Stimulated activated CD4-positive, alpha-beta T cell treated with anti-CD3 and anti-CD28 coated beads, Interleukin-2, amount 100 ng/mL, for 24 hours (primary cell): Measurements from ENCODE around the gene AATF.

Experiments
- DNase-seq, 2 donors: peaks; one replicate each; pipeline ENCODE4 v3.0.0-alpha.2; 2020

The AATF gene

DNA sequence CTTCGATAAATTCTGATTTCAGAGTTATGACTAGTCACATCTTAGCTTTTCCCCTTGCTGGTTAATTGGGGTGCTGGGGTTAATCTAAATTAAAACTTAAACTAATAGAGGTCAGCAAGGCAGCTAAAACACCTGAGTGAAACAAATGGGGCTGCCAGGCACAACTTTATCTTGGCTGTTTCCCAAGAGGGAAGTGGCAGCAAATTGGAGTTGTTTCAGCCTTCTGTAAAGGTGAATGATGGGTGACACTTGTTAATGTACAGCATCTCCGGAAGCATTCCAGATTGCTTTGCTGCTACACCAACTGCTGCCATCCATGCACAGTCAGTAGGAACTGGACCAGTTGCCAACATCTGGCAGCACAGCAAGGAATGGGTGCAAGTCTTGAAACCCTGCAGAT lies 43.9 kb downstream of the AATF start:
- DNase-seq, result no peak

DNA sequence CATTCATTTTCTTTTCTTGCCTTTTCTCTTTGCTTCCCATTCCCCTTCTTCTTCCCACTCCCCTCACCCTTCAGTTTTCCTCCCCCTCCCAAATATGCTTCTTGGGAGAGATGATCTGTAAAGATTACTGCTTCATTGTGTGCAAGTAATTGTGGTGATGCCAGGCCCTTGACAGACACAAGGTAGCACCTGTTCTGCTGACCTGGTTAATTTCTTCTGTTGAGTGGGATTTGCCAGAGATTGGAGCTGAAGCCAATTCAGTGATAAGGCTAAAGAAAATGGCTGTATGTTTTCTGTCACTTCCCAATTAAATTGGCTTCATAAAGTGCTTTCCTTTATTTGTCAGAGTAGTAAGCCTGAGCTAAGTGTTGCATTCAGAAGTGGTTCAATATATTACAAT lies 44.5 kb downstream of the AATF start:
- DNase-seq, result no peak

DNA sequence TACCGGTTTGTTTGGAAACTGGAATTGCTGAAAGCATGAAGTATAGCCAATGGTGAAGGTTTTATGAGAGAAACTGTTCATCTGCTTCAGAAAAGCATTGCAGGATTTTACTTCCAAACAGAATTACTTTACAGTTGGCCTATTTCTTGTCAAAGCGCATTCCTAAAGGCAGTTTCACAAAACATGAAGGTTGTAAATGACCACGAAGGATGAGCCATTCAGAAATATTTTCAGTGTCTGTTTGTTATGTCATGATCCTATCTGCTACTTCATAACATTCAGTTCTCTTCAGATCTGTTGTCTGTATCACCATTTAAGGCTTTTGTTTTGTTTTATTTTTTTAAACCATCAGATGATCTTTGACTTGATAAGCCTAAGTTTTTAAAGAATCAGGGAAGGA lies 45.7 kb downstream of the AATF start:
- no peak for DNase-seq

DNA sequence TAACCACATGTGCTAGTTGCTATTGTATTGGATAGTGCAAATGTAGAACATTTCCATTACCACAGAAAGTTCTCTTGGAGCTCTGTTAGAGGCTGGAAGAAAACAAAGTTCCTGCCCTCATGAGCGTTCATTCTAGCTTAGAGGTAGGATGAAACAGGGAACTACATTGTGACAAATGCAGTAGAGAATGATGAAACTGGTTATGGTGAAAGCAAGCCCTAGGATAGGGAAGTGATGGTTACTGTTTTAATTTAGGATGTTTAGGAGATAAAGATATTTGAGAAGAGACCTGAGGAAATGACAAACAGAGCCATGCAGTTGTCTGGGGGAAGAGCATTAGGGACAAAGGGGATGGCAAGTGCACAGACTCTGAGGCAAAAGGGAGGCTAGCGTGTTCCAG lies 50.7 kb downstream of the AATF start:
- no peak for DNase-seq

DNA sequence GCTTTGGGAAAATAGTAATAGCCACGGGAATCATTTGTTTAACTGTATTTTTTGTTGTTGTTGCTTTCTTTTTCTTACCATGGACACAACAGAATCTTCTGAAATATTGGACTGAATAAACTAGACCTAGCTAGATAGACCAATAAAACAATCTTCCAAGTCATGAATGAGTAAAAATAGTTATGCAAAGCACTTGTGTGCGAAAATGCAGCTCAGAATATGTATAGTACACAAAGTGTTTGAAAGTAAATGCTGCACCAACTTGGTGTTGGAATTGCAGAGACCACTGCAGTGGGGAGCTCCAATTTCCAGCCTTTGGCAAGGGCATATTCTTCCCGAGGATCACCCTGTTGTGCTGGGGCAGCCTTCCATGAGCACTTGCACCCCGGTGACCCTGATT lies 68.0 kb downstream of the AATF start:
- DNase-seq, result no peak

DNA sequence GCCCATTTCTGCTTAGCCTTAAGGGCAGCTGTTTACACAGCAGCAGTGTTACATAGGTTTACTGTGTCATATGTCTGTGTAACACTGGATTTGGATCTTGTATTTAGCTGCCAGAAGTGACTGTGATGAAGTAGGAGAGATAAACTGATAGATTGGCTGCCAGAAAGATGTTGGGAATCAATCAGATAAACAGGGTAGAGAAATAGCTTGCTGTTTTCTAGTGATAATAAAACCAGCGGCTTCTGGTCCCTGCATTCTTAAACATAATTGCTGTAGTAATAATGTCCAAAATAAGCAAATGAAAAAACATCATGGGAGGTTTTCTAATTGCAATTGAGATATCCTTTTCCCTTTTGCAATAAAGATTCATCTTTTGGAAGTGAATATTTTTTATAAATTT lies 68.7 kb downstream of the AATF start:
- DNase-seq, result no peak

DNA sequence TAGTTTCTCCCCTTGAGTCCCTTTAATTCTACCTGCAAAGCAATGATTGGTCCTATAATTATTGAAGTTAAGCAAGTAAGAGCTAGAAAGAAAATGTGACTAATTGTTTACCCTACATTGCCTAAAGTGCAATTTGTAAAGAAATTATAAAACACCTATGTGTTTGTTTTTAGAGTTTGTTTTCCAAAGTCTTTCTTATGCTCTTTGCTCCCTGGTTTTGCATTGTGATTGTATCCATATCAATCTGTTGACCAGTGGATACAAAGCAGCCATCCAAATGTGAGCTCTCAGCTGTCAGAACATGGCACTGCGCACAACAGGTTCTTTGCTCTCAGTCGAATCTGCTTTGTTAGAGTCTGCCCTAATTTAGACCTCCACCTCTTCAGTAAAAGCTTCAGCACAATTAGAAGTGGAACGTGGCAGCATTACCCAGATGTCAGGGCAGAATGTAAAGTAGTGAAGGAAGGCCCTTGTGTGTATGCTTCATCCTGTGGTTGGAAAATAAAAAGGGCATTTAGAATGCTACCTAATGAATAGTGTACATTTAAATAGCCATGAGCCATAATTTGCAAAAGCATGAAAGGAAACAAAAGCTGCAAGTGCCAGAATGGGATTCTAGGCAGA lies 70.5 kb downstream of the AATF start:
- no peak for DNase-seq

DNA sequence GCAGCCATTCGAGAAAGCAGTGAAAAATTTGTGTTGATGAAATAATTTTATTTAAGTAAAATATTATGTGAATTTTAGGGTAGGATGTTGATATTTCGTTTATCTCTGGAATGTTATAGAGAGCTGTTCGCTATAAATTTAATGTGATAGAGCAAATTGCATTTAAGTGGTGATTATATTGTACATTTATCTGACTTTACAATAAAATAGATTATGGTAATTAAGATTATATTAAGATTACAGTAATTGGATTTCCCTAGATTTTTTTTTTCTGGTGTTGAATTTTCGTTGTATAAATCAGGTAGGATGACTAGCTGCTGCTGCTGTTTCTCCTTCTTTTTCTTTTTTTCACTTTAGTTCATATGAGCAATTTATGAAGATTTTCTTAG lies 71.0 kb downstream of the AATF start:
- no peak for DNase-seq

DNA sequence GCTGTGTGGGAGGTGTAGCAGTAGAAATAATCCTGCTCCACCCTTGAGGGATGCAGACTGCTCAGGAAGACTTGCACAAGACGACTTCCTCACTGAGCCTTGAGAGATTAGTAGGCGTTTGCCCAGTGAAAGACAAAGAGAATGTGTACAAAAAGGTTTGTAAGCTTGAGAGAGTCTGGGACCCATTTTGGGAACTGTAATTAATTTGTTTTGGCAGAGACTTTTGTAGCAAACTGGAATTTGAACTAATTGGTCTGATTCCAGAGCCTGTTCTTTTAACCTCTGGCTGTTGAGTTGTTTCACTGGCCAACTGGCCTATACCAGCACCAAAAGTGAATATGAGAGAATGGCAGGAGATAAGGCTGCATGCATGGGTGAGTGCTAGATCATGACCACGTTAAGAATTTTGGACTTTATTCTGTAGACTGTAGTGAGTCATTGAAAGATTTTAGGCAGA lies 75.5 kb downstream of the AATF start:
- DNase-seq, result no peak

DNA sequence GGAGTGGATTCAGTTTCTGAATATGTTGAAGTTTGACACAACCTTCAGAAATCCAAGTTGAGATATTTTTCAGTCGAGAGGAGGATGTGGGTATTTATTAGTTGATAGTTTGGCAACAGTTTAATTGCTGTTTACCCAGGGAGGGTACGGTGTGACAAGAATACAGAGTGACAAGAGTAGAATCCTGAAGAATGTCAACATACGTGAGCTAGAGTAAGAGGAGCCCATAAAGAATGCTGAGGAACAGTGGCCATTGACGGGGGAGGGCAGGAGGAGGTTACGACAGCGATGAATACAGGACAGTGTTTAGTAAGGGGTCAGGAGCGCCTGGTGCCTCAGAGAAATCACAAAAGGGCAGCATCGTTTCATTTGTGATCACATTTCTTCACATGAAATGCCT lies 76.5 kb downstream of the AATF start:
- DNase-seq, result no peak

DNA sequence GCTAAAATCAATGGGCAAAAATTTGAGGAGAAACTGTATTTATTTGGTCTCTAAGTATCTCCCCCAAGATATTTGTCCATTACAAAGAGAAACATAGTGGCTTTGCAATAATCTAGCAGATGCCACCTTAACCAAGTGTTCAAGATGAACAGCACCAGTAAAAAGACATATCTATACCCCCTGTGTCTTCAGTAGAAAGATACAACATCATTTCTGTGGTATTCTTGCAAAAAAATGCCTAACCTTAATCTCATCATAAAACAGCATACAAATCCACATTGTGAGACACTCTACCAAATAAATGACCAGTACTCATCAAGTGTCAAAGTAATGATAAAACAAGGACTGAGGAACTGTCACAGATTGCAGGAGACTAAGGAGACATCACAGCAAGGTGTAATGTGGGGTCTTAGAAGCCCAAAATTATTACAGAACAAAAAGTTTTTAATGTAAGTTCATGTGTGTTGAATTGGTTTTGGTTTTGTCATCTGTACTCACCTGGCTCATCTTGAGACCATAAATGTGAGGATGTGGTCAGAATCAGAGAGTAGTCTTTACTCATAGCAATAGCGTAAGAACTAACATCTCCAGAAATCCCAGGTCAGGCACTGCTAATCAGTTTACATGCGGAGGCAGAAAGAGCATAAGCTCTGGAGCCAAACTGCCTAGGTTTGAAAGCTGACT lies 77.2 kb downstream of the AATF start:
- no peak for DNase-seq

DNA sequence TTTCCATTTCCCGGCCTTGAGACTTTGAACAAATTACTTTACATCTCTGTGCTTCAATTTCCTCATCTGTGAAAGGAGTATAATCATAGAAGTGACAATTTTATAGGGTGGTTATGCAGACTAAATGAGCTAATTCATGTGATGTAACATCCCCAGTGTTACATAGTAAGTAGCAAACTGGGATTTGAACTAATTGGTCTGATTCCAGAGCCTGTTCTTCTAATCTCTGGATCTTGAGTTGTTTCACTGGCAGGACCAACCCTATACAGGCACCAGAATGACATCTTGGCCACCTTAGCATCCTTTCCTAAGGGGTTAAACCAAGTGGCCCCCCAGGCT lies 77.7 kb downstream of the AATF start:
- no peak for DNase-seq

DNA sequence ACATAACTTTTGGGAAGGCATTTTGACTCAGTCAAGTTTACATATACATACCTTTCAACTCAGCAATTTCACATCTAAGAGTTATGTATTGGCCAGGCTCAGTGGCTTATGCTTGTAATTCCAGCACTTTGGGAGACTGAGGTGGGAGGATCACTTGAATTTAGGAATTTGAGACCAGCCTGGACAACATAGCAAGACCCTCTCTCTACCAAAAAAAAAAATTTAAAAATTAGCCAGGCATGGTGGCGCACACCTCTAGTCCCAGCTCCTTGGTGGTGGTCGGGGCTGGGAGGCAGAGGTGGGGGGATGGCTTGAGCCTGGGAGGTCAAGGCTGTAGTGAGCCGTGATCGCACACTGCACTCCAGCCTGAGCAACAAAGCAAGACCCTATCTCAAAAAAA lies 79.3 kb downstream of the AATF start:
- DNase-seq, result no peak

DNA sequence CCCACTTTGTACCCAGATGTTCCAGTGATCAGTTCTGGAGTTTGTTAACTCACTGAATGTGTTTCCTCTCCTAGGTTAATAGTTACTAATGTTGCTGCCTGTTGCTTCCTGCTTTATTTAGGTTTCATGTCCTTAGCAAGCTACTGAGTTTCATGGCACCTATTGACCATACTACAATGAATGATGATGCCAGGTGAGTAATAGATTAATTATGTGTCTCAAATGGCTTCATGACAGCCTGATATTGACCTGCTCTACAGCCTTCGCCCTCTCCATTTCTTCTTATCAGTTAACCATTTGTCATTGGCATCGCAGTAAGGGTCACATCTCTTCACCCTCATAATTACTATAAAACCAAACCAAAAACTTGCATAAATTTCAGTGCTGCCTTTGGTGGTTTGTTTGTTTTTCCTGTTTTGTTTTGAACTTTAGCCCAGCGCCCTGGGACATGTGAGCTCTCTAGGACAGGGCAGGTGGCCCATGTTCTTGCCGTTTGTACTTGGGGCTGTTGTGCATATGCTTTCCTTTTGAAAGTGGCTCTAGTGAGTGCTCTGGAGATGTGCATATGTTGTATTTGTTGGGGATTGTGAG lies 82.8 kb downstream of the AATF start:
- no peak for DNase-seq

DNA sequence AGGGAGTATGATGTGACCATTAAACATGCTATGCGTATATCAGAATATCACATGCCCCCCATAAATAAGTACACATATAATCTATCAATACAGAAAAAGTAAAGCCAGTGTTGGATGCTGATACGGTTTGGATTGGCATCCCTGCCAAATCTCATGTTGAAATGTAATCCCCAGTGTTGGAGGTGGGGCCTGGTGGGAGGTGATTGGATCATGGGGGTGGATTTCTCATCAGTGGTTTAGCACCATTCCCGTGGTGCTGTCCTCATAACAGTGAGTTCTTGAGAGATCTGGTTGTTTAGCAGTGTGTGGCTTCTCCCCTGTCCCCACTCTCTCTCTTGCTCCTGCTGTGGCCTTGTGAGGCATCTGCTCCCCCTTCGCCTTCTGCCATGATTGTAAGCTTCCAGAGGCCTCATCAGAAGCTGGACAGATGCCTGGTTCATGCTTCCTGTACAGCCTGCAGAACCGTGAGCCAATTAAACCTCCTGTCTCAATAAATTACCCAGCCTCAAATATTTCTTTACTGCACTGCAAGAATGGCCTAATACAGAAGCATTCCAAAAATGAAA lies 88.9 kb downstream of the AATF start:
- no peak for DNase-seq

DNA sequence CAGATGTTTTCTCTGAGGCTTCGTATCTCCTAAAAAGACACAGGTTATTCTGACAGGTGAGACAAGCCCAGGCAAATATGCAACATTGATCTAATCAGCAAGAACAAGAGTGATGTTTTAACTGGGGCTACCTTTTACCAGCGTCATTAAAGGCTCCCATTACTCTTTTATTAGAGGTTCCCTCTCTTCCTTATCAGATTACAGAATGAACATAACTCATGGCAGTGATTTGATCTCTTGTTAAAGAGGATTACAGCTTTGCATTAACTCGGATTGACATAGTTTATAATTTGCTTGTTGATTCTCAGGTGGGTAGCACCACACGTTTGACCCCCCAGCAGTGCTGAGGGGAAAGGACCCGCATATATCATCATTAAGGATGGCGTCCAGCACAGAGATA lies 90.5 kb downstream of the AATF start:
- no peak for DNase-seq

DNA sequence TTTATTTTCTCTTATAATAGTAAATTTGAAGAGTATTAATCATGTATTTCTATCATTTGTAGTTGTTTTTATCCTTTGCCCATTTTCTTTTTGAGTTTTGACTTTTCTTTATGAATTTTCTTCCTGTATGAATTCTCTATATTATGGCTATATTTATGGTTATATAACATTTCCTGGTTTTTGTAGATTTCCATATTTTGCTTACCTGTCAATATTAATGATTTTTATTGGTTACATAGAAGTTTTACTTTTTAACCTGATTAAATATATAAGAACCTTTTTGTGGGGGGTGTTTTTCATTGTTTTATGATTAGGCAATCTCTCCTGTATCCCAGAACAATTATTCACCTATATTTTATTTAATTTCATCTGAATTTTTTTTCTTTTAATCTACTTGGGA lies 93.2 kb downstream of the AATF start:
- DNase-seq, result no peak

DNA sequence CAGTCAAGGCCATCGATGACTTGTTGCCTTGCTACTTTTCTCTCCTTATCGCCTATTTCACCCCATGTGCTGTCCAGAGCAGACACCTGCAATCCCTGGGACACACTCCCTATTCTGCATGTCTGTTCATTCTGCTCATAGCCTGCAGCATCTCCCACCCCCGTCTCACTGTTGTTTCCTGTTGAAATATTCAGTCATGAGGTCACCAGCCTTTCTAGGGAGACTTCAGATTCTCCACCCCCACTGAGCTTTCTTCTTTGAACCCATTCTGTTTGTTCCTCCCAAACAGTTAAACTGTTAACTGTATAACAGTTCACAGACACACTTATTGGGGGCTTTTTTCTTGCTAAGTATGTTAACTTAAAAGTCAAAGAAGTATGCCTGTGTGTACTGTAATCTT lies 94.4 kb downstream of the AATF start:
- no peak for DNase-seq

DNA sequence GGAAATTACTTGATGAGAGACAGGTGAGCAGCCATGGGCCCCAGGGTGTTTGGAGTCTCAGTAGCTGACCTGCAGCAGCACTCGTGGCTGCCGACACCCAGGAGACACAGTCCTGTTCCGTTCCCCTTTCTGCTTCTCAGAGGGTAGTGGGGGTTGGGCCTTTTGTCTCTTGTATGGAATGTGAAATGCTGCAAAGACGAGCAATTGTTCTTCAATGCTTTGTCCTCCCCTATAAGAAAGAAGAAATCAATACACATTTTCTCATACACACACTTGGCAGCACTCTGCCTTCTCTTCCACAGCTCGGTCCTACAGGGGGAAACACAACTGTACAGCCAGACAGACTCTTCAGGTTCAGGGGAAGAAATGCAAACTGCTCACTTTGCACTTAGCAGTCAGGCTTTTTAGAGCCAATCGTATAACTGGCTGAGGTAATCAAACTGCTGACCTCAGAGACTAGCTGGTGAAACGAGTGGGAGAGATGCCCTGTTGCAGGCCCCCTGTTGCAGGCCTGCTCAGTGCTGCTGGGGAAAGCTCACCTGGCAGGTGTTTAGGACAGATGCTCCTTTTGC lies 96.7 kb downstream of the AATF start:
- no peak for DNase-seq

DNA sequence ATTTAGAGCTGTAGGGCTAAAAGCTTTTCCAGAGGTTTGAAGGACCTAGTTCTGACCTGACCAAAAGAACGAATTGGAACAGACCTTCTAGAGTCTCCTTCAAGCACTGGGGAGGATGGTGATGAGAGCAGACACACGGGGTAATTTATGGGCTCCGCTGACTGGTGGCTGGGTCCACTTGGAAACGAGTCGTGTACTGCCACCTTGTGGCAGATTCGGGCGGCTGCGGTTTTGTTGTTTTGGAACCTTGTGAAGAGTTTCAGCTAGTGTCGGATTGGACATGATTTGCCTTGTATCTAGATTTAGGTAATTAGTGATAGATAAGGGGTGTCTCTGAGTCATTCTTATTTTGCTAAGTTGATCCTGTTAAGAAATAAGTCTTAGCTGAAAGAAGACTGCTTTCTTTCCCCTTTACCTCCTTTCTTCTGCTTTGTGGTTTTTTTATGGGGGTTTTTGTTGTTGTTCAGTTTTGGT lies 98.9 kb downstream of the AATF start:
- DNase-seq, result peak; percentile 80 to 85

DNA sequence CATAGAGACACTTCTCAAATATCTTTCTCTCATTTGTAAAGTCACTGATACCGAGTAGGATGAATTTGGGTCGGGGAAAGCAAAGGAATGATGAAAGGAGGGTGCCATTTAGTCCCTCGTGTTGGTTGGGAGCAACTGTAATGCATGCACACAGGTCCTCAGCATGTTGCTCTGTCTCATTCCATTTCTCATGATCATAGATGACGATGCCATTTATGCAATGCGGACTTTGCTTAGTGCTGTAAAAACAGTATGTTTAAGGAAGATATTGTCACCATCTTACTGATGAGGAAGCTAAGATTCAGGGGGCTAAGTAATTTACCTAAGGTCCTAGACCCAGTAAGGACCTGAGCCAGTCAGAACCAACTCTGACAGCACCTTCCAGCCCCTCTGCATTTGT lies 100.1 kb downstream of the AATF start:
- no peak for DNase-seq

DNA sequence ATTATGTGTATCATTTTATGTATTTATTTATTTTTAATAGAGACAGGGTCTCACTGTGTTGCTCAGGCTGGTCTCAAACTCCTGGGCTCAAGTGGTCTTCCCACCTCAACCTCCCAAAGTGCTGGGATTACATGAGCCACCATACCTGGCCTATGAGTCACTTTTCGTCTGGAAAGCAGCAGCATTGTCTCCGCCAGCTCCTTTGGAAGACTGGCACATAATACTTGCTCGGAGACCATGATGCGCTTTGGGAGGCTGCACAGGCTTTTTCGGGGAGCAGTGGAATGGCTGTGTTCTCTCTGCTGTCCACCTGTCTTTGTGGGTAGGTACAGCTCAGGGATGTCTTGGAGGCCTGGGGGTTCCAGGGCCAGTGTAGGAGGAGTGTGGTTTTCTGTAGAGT lies 102.2 kb downstream of the AATF start:
- no peak for DNase-seq

DNA sequence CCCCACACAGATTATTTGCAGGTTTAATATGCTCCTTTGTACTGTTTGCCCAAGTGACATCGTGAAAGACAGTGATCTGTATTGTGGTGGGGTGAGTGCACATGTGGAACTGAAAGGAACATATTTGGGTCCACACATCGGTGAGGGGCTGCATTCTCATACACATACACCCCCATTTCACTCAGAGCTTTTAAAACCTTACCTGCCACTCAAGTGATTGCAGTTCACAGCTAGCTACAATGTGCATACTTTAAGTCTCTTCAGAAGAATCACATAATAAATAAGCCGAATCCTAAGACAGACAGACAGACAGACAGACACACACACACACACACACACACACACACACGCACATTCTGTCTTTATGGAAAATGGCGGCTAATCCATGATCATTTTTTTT lies 102.6 kb downstream of the AATF start:
- DNase-seq, result no peak

DNA sequence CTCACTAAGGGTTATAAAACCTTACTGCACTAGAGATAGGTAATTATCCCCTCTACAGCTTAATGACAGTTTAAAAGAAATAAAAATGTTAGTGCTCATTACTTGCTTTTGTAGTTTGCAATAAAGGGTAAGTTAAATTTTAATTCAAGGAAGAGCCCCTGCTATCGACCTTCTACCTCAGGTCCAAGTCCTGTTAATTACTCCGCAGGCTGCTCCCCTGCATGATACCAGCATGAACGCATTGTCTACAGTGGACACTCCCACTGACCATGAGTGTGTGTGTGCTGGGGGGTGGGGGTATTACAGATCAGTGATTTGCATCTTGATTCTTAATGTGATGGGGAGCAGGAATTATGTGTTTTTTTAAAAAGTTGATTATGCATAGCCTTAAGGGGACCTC lies 103.1 kb downstream of the AATF start:
- no peak for DNase-seq
